Endodermal cell (in vitro differentiated cells): ENCODE data around the gene SHH. TPM values are rescaled to one million over a fixed set of nuclear protein-coding genes. Genes with fewer than 3 reads are reported as not detected.

ENCODE experiments used
- DNase-seq: peaks from one replicate; pipeline ENCODE4 v3.0.0-alpha.2; 2017
- H3K27ac ChIP-seq: 2 replicates; pipeline ENCODE4 v1.5.1; 2013; ENCODE audit warnings: mild to moderate bottlenecking, low read depth, low read length, moderate library complexity
- H3K27me3 ChIP-seq: 2 replicates; pipeline ENCODE4 v1.6.1; 2013; ENCODE audit warnings: mild to moderate bottlenecking, low read length, moderate library complexity; ENCODE audit not compliant: insufficient read depth, control insufficient read depth, poor library complexity, severe bottlenecking
- H3K36me3 ChIP-seq: 2 replicates; pipeline ENCODE4 v1.7.0; 2013; ENCODE audit warnings: mild to moderate bottlenecking, low read length, moderate library complexity; ENCODE audit not compliant: control insufficient read depth, insufficient read depth
- H3K4me1 ChIP-seq: one replicate; pipeline ENCODE4 v1.7.0; 2013; ENCODE audit warnings: low read length; ENCODE audit not compliant: control insufficient read depth, insufficient read depth
- H3K4me3 ChIP-seq: 2 replicates; pipeline ENCODE4 v1.5.1; 2013; ENCODE audit warnings: mild to moderate bottlenecking, low read length, moderate library complexity
- H3K9ac ChIP-seq: 2 replicates; pipeline ENCODE4 v1.6.1; 2013; ENCODE audit warnings: mild to moderate bottlenecking, low read length, moderate library complexity; ENCODE audit not compliant: poor library complexity, severe bottlenecking; ENCODE audit errors: extremely low read depth
- H3K9me3 ChIP-seq: 2 replicates; pipeline ENCODE4 v1.6.1; 2013; ENCODE audit warnings: mild to moderate bottlenecking, low read length, moderate library complexity; ENCODE audit not compliant: control insufficient read depth
- H3K27ac Mint-ChIP-seq: 2 replicates; pipeline ENCODE4 v1.8.0; 2020; ENCODE audit warnings: mixed read lengths
- H3K27me3 Mint-ChIP-seq: 2 replicates; pipeline ENCODE4 v1.8.0; 2021; ENCODE audit warnings: mild to moderate bottlenecking, mixed read lengths; ENCODE audit not compliant: insufficient read depth
- H3K36me3 Mint-ChIP-seq: 2 replicates; pipeline ENCODE4 v1.8.0; 2020; ENCODE audit warnings: low read depth, mixed read lengths
- H3K4me1 Mint-ChIP-seq: 2 replicates; pipeline ENCODE4 v1.8.0; 2020; ENCODE audit warnings: mixed read lengths
- H3K4me3 Mint-ChIP-seq: 2 replicates; pipeline ENCODE4 v1.8.0; 2020; ENCODE audit warnings: mild to moderate bottlenecking, moderate library complexity, mixed read lengths
- H3K9me3 Mint-ChIP-seq: 2 replicates; pipeline ENCODE4 v1.8.0; 2020; ENCODE audit warnings: mild to moderate bottlenecking, mixed read lengths
- WGBS, 2 experiments: methylation state at CpG; one replicate each; pipeline versions ENCODE4 v1.1.5 to v1.1.7; 2013; ENCODE audit warnings: missing lambda C conversion rate in 2 of 2, mixed read lengths in 1 of 2; ENCODE audit not compliant: insufficient coverage in 1 of 2, insufficient read length in 1 of 2; 5-methylcytosine and 5-hydroxymethylcytosine counted together
- total RNA-seq, 2 donors: library from RNA; stranded (reverse); fragmentation: NEBNext Ultra II Directional in 1 of 2; extraction: Animal tissue kit (Norgen Biotek cat#: 25700) in 1 of 2; gene quantifications; 2 replicates in 1 of 2; 3 replicates in 1 of 2; pipeline ENCODE4 v1.2.1, GENCODE V29; 2021
- TF ChIP-seq, protein P1 (sequence below): fragments of 200-600 bp; sonication (generic); conservative IDR thresholded peaks from 2 replicates; pipeline ENCODE4 v1.5.0; 2021; ENCODE audit warnings: antibody characterized with exemption, mild to moderate bottlenecking

The SHH gene
- total RNA-seq, 2 donors from 2014 or later, result 0.99 to 1.6 TPM

DNA sequence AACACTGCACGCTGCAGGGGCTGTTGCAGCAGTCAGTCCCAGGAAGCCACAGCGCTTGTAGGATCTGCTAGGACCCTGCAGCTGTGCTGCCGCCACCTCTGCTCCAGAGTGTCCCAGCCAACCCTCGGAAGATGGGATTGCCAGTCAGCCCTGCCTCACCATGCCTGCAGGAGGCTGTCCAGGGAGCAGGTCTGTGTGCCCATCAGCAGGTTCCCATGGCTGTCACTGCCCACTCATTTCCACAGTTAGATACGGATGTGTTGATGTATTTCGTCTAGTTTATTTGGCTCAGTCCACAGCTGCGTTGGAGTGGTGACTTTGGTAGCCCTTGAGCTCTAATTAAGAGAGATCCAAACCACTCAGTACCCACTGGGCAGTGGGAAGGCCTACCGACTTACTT lies 35.7 kb downstream of the SHH start:
- TF ChIP-seq, protein P1, sequence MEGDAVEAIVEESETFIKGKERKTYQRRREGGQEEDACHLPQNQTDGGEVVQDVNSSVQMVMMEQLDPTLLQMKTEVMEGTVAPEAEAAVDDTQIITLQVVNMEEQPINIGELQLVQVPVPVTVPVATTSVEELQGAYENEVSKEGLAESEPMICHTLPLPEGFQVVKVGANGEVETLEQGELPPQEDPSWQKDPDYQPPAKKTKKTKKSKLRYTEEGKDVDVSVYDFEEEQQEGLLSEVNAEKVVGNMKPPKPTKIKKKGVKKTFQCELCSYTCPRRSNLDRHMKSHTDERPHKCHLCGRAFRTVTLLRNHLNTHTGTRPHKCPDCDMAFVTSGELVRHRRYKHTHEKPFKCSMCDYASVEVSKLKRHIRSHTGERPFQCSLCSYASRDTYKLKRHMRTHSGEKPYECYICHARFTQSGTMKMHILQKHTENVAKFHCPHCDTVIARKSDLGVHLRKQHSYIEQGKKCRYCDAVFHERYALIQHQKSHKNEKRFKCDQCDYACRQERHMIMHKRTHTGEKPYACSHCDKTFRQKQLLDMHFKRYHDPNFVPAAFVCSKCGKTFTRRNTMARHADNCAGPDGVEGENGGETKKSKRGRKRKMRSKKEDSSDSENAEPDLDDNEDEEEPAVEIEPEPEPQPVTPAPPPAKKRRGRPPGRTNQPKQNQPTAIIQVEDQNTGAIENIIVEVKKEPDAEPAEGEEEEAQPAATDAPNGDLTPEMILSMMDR, result no peak
- Histone ChIP-seq H3K27ac (no peak overlapping the region), H3K27me3 (no peaks in the 10 kb centered on the region), H3K9me3 (no peaks in the 10 kb centered on the region), H3K4me1 (no peaks in the 10 kb centered on the region), H3K36me3 (peaks cover 85% of the 10 kb centered on the region), H3K4me3 (no peak overlapping the region), H3K9ac (no peak overlapping the region)
- Mint-ChIP-seq H3K4me1 (peaks cover 9% of the 10 kb centered on the region), H3K4me3 (no peak overlapping the region), H3K9me3 (no peaks in the 10 kb centered on the region), H3K27ac (no peak overlapping the region), H3K36me3 (peaks cover 76% of the 10 kb centered on the region), H3K27me3 (no peaks in the 10 kb centered on the region)
- DNase-seq, result peak; percentile 40
- WGBS, 2 experiments, result 94 to 97% methylated on average over 7 to 8 of the region's 8 CpGs

DNA sequence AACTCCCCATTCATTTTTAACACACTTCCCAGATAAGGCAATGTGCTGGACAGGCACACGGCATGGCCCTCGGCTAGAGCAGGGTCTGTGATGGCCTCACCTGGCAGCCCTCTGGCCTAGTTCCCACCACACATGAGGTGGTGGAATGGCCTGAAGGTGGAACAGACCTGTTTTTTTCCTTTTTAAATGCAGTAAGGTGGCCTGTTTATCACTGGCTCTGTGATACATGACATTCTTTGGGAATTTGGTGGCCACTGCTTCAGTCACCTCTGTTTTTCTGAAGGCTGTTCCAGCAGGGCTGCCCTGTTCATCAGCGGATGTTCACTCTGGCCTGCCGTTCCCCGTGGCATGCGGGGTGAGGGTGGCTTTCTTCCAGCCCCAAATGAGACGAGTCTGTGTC lies 36.6 kb downstream of the SHH start:
- H3K27ac ChIP-seq, result no peak overlapping the region
- Mint-ChIP-seq H3K27ac (peak overlapping the region; percentile 75), H3K36me3 (peaks cover 71% of the 10 kb centered on the region), H3K4me3 (no peak overlapping the region), H3K27me3 (no peaks in the 10 kb centered on the region), H3K9me3 (no peaks in the 10 kb centered on the region), H3K4me1 (peaks cover 9% of the 10 kb centered on the region)
- no peak overlapping the region for H3K9ac ChIP-seq
- no peak overlapping the region for H3K4me3 ChIP-seq
- H3K9me3 ChIP-seq, result no peaks in the 10 kb centered on the region
- H3K36me3 ChIP-seq, result peaks cover 92% of the 10 kb centered on the region
- WGBS, 2 experiments, result 96% methylated on average over 5 to 7 of the region's 7 CpGs
- TF ChIP-seq, protein P1, result no peak
- peak; percentile 31 for DNase-seq
- H3K4me1 ChIP-seq, result no peaks in the 10 kb centered on the region
- no peaks in the 10 kb centered on the region for H3K27me3 ChIP-seq

DNA sequence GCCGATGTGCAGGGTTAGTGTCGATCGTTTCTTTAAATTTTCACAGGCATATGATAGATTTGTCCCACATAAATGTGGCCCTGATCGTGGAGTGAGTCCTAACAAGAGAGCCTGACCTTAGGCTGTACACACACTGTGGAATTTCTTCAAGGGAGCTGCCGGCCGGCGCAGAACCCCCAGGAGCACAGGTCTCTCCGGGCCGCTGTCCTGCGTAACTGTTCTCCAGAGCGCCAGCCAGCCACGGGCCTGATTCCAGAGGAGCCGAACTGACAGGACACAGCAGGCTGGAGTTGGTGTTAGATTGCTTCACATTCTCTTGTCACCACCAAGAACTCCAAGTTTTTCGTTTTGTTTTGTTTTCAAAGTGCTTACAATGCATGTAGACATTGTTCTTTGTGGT lies 37.3 kb downstream of the SHH start:
- H3K4me1 Mint-ChIP-seq, result peaks cover 9% of the 10 kb centered on the region
- H3K4me3 ChIP-seq, result no peak overlapping the region
- no peaks in the 10 kb centered on the region for H3K9me3 ChIP-seq
- peaks cover 72% of the 10 kb centered on the region for H3K36me3 Mint-ChIP-seq
- H3K27me3 ChIP-seq, result no peaks in the 10 kb centered on the region
- no peaks in the 10 kb centered on the region for H3K4me1 ChIP-seq
- peak; percentile 18 for DNase-seq
- H3K27ac Mint-ChIP-seq, result no peak overlapping the region
- H3K27ac ChIP-seq, result no peak overlapping the region
- no peak overlapping the region for H3K4me3 Mint-ChIP-seq
- no peaks in the 10 kb centered on the region for H3K9me3 Mint-ChIP-seq
- TF ChIP-seq, protein P1, result no peak
- whole genome bisulfite sequencing, 2 experiments, result 94 to 96% methylated on average over 8 to 14 of the region's 14 CpGs
- no peaks in the 10 kb centered on the region for H3K27me3 Mint-ChIP-seq
- no peak overlapping the region for H3K9ac ChIP-seq
- peaks cover 94% of the 10 kb centered on the region for H3K36me3 ChIP-seq
